Uterus (tissue), 2 donors: ENCODE measurements around the gene MAB21L4.

Source experiments
- CTCF ChIP-seq, 4 experiments: fragments of 200-600 bp in 2 of 4; fragments of 450-650 bp in 2 of 4; sonication (generic) in 2 of 4; IDR thresholded peaks; one replicate each; pipeline ENCODE4 v1.5.1; 2016 to 2019; ENCODE audit warnings: antibody characterized with exemption in 4 of 4, mild to moderate bottlenecking in 2 of 4, moderate library complexity in 1 of 4
- POLR2A ChIP-seq, 2 donors: fragments of 450-650 bp; IDR thresholded peaks; one replicate each; pipeline ENCODE4 v1.6.1; 2016; ENCODE audit warnings: antibody characterized with exemption in 2 of 2, mild to moderate bottlenecking in 1 of 2, moderate library complexity in 1 of 2

- no peak for TF ChIP-seq CTCF (IDR thresholded peaks at IDR 0.05)
- no peak for TF ChIP-seq POLR2A (IDR thresholded peaks at IDR 0.05)
Measured at GRCh38 chr2:240906141-240906910, 10.4 kb upstream of the MAB21L4 start, which contains the start of gene CROCC2.
